Measurements from ENCODE around the gene OR6K3. TPM values are rescaled to one million over a fixed set of nuclear protein-coding genes. Genes with fewer than 3 reads are reported as not detected.

OR6K3 gene, protein sequence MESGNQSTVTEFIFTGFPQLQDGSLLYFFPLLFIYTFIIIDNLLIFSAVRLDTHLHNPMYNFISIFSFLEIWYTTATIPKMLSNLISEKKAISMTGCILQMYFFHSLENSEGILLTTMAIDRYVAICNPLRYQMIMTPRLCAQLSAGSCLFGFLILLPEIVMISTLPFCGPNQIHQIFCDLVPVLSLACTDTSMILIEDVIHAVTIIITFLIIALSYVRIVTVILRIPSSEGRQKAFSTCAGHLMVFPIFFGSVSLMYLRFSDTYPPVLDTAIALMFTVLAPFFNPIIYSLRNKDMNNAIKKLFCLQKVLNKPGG
- polyA plus RNA-seq (2013, experiment 1 of 2) = not detected
- polyA plus RNA-seq (2013, experiment 2 of 2) = not detected

DNA sequence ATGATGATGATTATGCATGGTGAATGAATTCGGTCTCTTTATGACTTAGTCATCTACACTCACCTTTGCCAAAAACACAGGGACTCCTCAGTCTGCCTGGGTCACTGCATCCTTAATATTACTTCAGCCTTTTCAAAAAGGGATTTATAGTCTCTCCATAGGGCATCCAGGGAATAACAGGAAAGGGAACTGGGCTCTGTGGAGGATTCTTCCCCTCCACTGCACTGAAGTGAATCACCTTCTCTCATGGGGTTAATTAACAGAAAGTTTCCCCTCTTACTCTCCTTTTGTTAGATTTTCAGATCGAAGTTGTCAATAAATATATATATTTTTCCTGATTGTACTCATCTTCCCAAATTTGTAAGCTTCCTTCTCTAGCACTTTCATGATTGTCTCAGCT lies at the start of gene OR6K3:
Gene OR6K3 (minus strand): TSS at position 101 of the 400 bp plus-strand sequence. CDS start 2,605 bp downstream, outside the sequence.
- Histone ChIP-seq H4K91ac (ENCODE audit: low read depth, low read length, poor library complexity) (no peak within 1 kb of the TSS), H3K9me3 (replicated peaks in 1 of 2; ENCODE audit: control insufficient read depth in 2 of 2, insufficient read depth in 1 of 2, low read depth in 1 of 2, low read length in 2 of 2) (no peaks in the 10 kb centered on the region), H2BK12ac (ENCODE audit: low read length) (no peak within 1 kb of the TSS), H3K27me3 (ENCODE audit: control insufficient read depth in 3 of 3, insufficient read depth in 3 of 3, low read depth in 1 of 3, low read length in 3 of 3) (no peaks in the 10 kb centered on the region), H4K8ac (ENCODE audit: low read depth, low read length) (no peak within 1 kb of the TSS), H2AK5ac (ENCODE audit: low read depth, low read length) (no peak within 1 kb of the TSS), H3K4me3 (ENCODE audit: low read length in 2 of 2) (no peak within 1 kb of the TSS), H3K4me2 (ENCODE audit: insufficient read depth, low read length, poor library complexity, severe bottlenecking) (no peak within 1 kb of the TSS), H2BK15ac (ENCODE audit: low read length) (no peak within 1 kb of the TSS), H2BK120ac (ENCODE audit: low read depth, low read length) (no peak within 1 kb of the TSS), H3K27ac (replicated peaks; ENCODE audit: low read length) (no peak within 1 kb of the TSS), H2BK5ac (ENCODE audit: low read length) (no peak within 1 kb of the TSS), H3K4ac (ENCODE audit: low read length) (no peak within 1 kb of the TSS), H3K14ac (ENCODE audit: low read length) (no peak within 1 kb of the TSS), H3K9ac (ENCODE audit: low read depth, low read length, poor library complexity) (no peak within 1 kb of the TSS), H2AFZ (ENCODE audit: low read length) (no peak within 1 kb of the TSS), H3K4me1 (ENCODE audit: control insufficient read depth in 2 of 2, insufficient read depth in 1 of 2, low read depth in 1 of 2, low read length in 2 of 2) (no peaks in the 10 kb centered on the region), H3K79me1 (ENCODE audit: low read depth, low read length) (no peaks in the 10 kb centered on the region), H3K36me3 (replicated peaks in 1 of 2; ENCODE audit: control insufficient read depth in 2 of 2, insufficient read depth in 2 of 2, low read length in 2 of 2) (no peaks in the 10 kb centered on the region), H3K23ac (ENCODE audit: low read depth, low read length, poor library complexity) (no peak within 1 kb of the TSS), H3K18ac (ENCODE audit: low read length) (no peak within 1 kb of the TSS)
- no peak for DNase-seq (ENCODE audit: low spot score)
- WGBS, 2 donors (ENCODE audit: extremely low coverage in 2 of 2, insufficient read length in 2 of 2, insufficient replicate concordance in 1 of 2) = no CpG with 5 or more reads among the region's 2 CpGs

DNA sequence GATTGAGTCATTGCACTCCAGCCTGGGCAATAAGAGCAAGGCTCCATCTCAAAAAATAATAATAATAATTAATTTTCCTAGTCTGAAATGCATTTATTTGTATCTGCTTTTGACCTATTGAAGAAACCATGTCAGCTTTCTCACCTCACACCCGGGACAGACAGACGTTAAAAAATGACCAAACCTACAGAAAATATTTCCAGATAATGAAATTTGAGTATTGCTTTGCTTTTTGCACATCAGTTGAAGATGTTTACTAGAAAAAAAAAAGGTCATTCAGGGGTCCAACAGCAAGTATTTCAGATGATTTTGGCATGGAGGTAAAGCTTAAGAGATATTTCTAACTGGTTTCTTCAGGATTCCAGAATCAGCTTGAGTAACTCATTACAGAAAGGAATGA lies 33.9 kb upstream of the OR6K3 start, which contains the start of gene OR6K6:
Gene OR6K6 (plus strand): TSS at position 301 of the 400 bp plus-strand sequence. CDS start 168 bp downstream, outside the sequence.
- Histone ChIP-seq H4K91ac (ENCODE audit: low read depth, low read length, poor library complexity) (no peak within 1 kb of the TSS), H3K4me3 (ENCODE audit: low read length in 2 of 2) (no peak within 1 kb of the TSS), H3K4ac (ENCODE audit: low read length) (no peak within 1 kb of the TSS), H3K27ac (replicated peaks; ENCODE audit: low read length) (no peak within 1 kb of the TSS), H3K79me1 (ENCODE audit: low read depth, low read length) (no peaks in the 10 kb centered on the region), H3K4me2 (ENCODE audit: insufficient read depth, low read length, poor library complexity, severe bottlenecking) (no peak within 1 kb of the TSS), H3K9me3 (replicated peaks in 1 of 2; ENCODE audit: control insufficient read depth in 2 of 2, insufficient read depth in 1 of 2, low read depth in 1 of 2, low read length in 2 of 2) (no peaks in the 10 kb centered on the region), H3K9ac (ENCODE audit: low read depth, low read length, poor library complexity) (no peak within 1 kb of the TSS), H2BK12ac (ENCODE audit: low read length) (no peak within 1 kb of the TSS), H2BK15ac (ENCODE audit: low read length) (no peak within 1 kb of the TSS), H2AK5ac (ENCODE audit: low read depth, low read length) (no peak within 1 kb of the TSS), H3K4me1 (ENCODE audit: control insufficient read depth in 2 of 2, insufficient read depth in 1 of 2, low read depth in 1 of 2, low read length in 2 of 2) (peaks cover 0 to 3% of the 10 kb centered on the region in 2 donors), H3K23ac (ENCODE audit: low read depth, low read length, poor library complexity) (no peak within 1 kb of the TSS), H4K8ac (ENCODE audit: low read depth, low read length) (peak within 1 kb of the TSS; percentile 43), H2BK5ac (ENCODE audit: low read length) (no peak within 1 kb of the TSS), H2AFZ (ENCODE audit: low read length) (no peak within 1 kb of the TSS), H3K14ac (ENCODE audit: low read length) (no peak within 1 kb of the TSS), H3K18ac (ENCODE audit: low read length) (peak within 1 kb of the TSS; percentile 6), H3K36me3 (replicated peaks in 1 of 2; ENCODE audit: control insufficient read depth in 2 of 2, insufficient read depth in 2 of 2, low read length in 2 of 2) (no peaks in the 10 kb centered on the region), H3K27me3 (ENCODE audit: control insufficient read depth in 3 of 3, insufficient read depth in 3 of 3, low read depth in 1 of 3, low read length in 3 of 3) (peaks cover 0 to 3% (median 0%) of the 10 kb centered on the region in 3 experiments), H2BK120ac (ENCODE audit: low read depth, low read length) (no peak within 1 kb of the TSS)
- no peak for DNase-seq (ENCODE audit: low spot score)
- no CpG with 5 or more reads among the region's 2 CpGs for WGBS, 2 donors (ENCODE audit: extremely low coverage in 2 of 2, insufficient read length in 2 of 2, insufficient replicate concordance in 1 of 2)

DNA sequence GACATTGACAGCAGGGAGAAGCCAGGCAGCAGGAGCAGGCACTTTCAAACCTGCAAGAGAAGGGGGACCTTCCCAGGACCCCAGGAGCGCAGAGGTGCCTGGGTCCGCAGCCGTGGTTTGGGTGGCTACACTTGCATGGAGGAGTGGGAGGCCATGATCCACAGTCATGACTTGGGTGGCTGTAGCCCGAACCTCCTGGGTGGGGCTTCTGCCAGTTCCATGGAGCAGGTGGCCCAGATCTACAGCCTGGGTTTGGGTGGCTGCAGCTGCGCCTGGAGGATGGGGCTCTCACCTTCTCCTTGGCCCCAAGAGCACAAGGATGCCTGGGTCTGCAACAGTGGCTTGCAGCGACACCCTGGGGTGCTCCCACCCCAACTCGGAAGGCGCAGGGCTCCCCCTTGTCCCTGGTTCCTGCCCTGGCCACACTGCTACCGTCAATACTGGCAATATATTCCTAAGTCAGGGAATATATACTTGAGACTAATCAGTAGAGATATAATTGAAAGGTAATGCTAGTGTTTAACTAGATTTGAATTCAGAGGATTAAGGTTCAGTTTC lies 31.7 kb upstream of the OR6K3 start:
- H3K14ac ChIP-seq (ENCODE audit: low read length) = no peak overlapping the region
- H3K36me3 ChIP-seq (replicated peaks in 1 of 2; ENCODE audit: control insufficient read depth in 2 of 2, insufficient read depth in 2 of 2, low read length in 2 of 2) = no peaks in the 10 kb centered on the region
- peak overlapping the region; percentile 68 for H2BK5ac ChIP-seq (ENCODE audit: low read length)
- H3K4me3 ChIP-seq (ENCODE audit: low read length in 2 of 2) = no peak overlapping the region
- no peak overlapping the region for H2AK5ac ChIP-seq (ENCODE audit: low read depth, low read length)
- no CpG with 5 or more reads among the region's 9 CpGs for WGBS, 2 donors (ENCODE audit: extremely low coverage in 2 of 2, insufficient read length in 2 of 2, insufficient replicate concordance in 1 of 2)
- no peak overlapping the region for H2BK15ac ChIP-seq (ENCODE audit: low read length)
- no peak overlapping the region for H3K27ac ChIP-seq (replicated peaks; ENCODE audit: low read length)
- H3K27me3 ChIP-seq (ENCODE audit: control insufficient read depth in 3 of 3, insufficient read depth in 3 of 3, low read depth in 1 of 3, low read length in 3 of 3) = peaks cover 0 to 3% (median 0%) of the 10 kb centered on the region in 3 experiments
- no peak overlapping the region for H3K4ac ChIP-seq (ENCODE audit: low read length)
- H3K23ac ChIP-seq (ENCODE audit: low read depth, low read length, poor library complexity) = peak overlapping the region; percentile 67
- H3K4me2 ChIP-seq (ENCODE audit: insufficient read depth, low read length, poor library complexity, severe bottlenecking) = no peak overlapping the region
- DNase-seq (ENCODE audit: low spot score) = no peak
- H2BK12ac ChIP-seq (ENCODE audit: low read length) = no peak overlapping the region
- H4K8ac ChIP-seq (ENCODE audit: low read depth, low read length) = no peak overlapping the region
- H3K79me1 ChIP-seq (ENCODE audit: low read depth, low read length) = no peaks in the 10 kb centered on the region
- H3K18ac ChIP-seq (ENCODE audit: low read length) = peak overlapping the region; percentile 76
- H2BK120ac ChIP-seq (ENCODE audit: low read depth, low read length) = no peak overlapping the region
- H2AFZ ChIP-seq (ENCODE audit: low read length) = no peak overlapping the region
- no peaks in the 10 kb centered on the region for H3K9me3 ChIP-seq (replicated peaks in 1 of 2; ENCODE audit: control insufficient read depth in 2 of 2, insufficient read depth in 1 of 2, low read depth in 1 of 2, low read length in 2 of 2)
- no peak overlapping the region for H3K9ac ChIP-seq (ENCODE audit: low read depth, low read length, poor library complexity)
- H3K4me1 ChIP-seq (ENCODE audit: control insufficient read depth in 2 of 2, insufficient read depth in 1 of 2, low read depth in 1 of 2, low read length in 2 of 2) = peaks cover 0 to 3% of the 10 kb centered on the region in 2 donors
- no peak overlapping the region for H4K91ac ChIP-seq (ENCODE audit: low read depth, low read length, poor library complexity)

DNA sequence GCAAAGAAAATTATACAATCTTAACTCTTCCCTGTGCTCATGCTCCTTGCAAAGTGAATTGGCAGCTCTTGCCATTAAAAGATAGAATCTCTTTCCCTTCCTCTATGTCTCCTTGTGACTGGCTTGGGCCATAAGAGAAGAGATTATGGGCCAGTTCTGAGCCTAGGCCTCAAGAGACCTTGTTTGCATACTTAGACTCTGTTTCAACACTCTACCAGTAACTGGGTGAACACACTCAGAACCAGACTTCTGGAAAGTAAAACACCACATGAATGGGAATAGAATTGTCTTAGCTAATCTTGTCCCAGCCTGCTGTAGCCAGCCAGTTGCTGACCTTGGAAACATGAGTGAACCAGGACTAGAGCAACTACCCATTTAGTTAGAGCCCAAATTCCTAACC lies 15.3 kb upstream of the OR6K3 start:
- H2AFZ ChIP-seq (ENCODE audit: low read length) = no peak overlapping the region
- no peak overlapping the region for H2BK5ac ChIP-seq (ENCODE audit: low read length)
- no peak overlapping the region for H2BK12ac ChIP-seq (ENCODE audit: low read length)
- no peak overlapping the region for H3K4ac ChIP-seq (ENCODE audit: low read length)
- H3K4me2 ChIP-seq (ENCODE audit: insufficient read depth, low read length, poor library complexity, severe bottlenecking) = no peak overlapping the region
- no peaks in the 10 kb centered on the region for H3K27me3 ChIP-seq (ENCODE audit: control insufficient read depth in 3 of 3, insufficient read depth in 3 of 3, low read depth in 1 of 3, low read length in 3 of 3)
- H3K79me1 ChIP-seq (ENCODE audit: low read depth, low read length) = no peaks in the 10 kb centered on the region
- H2BK120ac ChIP-seq (ENCODE audit: low read depth, low read length) = no peak overlapping the region
- no peak overlapping the region for H3K23ac ChIP-seq (ENCODE audit: low read depth, low read length, poor library complexity)
- no peak overlapping the region for H3K14ac ChIP-seq (ENCODE audit: low read length)
- H3K4me1 ChIP-seq (ENCODE audit: control insufficient read depth in 2 of 2, insufficient read depth in 1 of 2, low read depth in 1 of 2, low read length in 2 of 2) = no peaks in the 10 kb centered on the region
- no peak overlapping the region for H3K18ac ChIP-seq (ENCODE audit: low read length)
- no peak overlapping the region for H2AK5ac ChIP-seq (ENCODE audit: low read depth, low read length)
- no peak for DNase-seq (ENCODE audit: low spot score)
- no peak overlapping the region for H2BK15ac ChIP-seq (ENCODE audit: low read length)
- no peak overlapping the region for H3K9ac ChIP-seq (ENCODE audit: low read depth, low read length, poor library complexity)
- H3K4me3 ChIP-seq (ENCODE audit: low read length in 2 of 2) = no peak overlapping the region
- no peaks in the 10 kb centered on the region for H3K36me3 ChIP-seq (replicated peaks in 1 of 2; ENCODE audit: control insufficient read depth in 2 of 2, insufficient read depth in 2 of 2, low read length in 2 of 2)
- H3K9me3 ChIP-seq (replicated peaks in 1 of 2; ENCODE audit: control insufficient read depth in 2 of 2, insufficient read depth in 1 of 2, low read depth in 1 of 2, low read length in 2 of 2) = no peaks in the 10 kb centered on the region
- no peak overlapping the region for H3K27ac ChIP-seq (replicated peaks; ENCODE audit: low read length)
- H4K91ac ChIP-seq (ENCODE audit: low read depth, low read length, poor library complexity) = no peak overlapping the region
- H4K8ac ChIP-seq (ENCODE audit: low read depth, low read length) = no peak overlapping the region
